Right ventricle myocardium inferior (tissue), 1 donor: ENCODE results near the gene P2RX6. TPM values are rescaled to one million over a fixed set of nuclear protein-coding genes. Genes with fewer than 3 reads are reported as not detected.

Experiments used
- ATAC-seq: fragments of 200-7000 bp; cut with Tn5 transposase; one replicate; pipeline ENCODE4 v1.9.1; 2020; ENCODE audit warnings: mild to moderate bottlenecking, moderate library complexity
- DNase-seq: peaks from one replicate; pipeline ENCODE4 v3.0.0; 2021; ENCODE audit errors: missing footprints
- intact Hi-C: fragments of 100-400 bp; cut with DNase I; formaldehyde crosslinking; loops from one replicate; pipeline ENCODE4 v1.11.0; 2022
- total RNA-seq: library from RNA; stranded (reverse); fragmentation: NEBNext Ultra II Directional; extraction: Animal tissue kit (Norgen Biotek cat#: 25700); gene quantifications from one replicate; pipeline ENCODE4 v1.2.1, GENCODE V29; 2021
- donor health status: DM: no; HTN: yes; CAD: no; lungs with severe emphysema.

P2RX6 gene
- total RNA-seq, 1 donor from 2014 or later, result 2.8 TPM

GRCh38 chr22:20978419-20978818 lies 36.5 kb upstream of the P2RX6 start:
- intact Hi-C loops, result no loop called here

GRCh38 chr22:20979243-20979809 lies 35.6 kb upstream of the P2RX6 start:
- DNase-seq, result no peak
- ATAC-seq, result peak; percentile 17
- intact Hi-C loops, result no loop called here

More at GRCh38 chr22:20978419-20978818, 36.5 kb upstream of the P2RX6 start:
- ATAC-seq, result no peak
- no peak for DNase-seq

- DNase-seq (no peak), ATAC-seq (no peak)
- intact Hi-C loops, result no loop called here
These were observed 35.0 kb upstream of the P2RX6 start for GRCh38 chr22:20979940-20980453.

- intact Hi-C loops, result no loop called here
- DNase-seq (no peak), ATAC-seq (no peak)
These were observed 34.4 kb upstream of the P2RX6 start for GRCh38 chr22:20980523-20980922.

GRCh38 chr22:20980938-20981722 lies 33.8 kb upstream of the P2RX6 start:
- intact Hi-C loops, result no loop called here
- DNase-seq (no peak), ATAC-seq (no peak)

- peak; percentile 94 for ATAC-seq
- intact Hi-C loops, result loop anchor here (1.0 kb wide), 1 partner anchor 19 kb away; no protein-coding TSS in a partner anchor
These were observed 33.0 kb upstream of the P2RX6 start, which contains the start of gene LZTR1 for GRCh38 chr22:20981787-20982562. TSS of gene LZTR1 (plus strand) at chr22:20982297. CDS start at chr22:20982372, 75 bp downstream.

GRCh38 chr22:20982563-20982882 lies 32.4 kb upstream of the P2RX6 start:
- DNase-seq, result no peak
- intact Hi-C loops, result loop anchor here (1.0 kb wide), 1 partner anchor 19 kb away; no protein-coding TSS in a partner anchor
- ATAC-seq, result no peak

More at GRCh38 chr22:20981787-20982562, 33.0 kb upstream of the P2RX6 start, which contains the start of gene LZTR1:
- peak; percentile 94 for DNase-seq

GRCh38 chr22:20983081-20983771 lies 31.7 kb upstream of the P2RX6 start:
- no peak for DNase-seq
- intact Hi-C loops, result no loop called here
- no peak for ATAC-seq

- intact Hi-C loops, result no loop called here
- DNase-seq (no peak), ATAC-seq (no peak)
These were observed 29.2 kb upstream of the P2RX6 start for GRCh38 chr22:20985720-20986119.

- intact Hi-C loops, result no loop called here
- no peak for ATAC-seq
These were observed 28.6 kb upstream of the P2RX6 start for GRCh38 chr22:20986365-20986764.

GRCh38 chr22:20987375-20987774 lies 27.6 kb upstream of the P2RX6 start:
- no peak for DNase-seq
- intact Hi-C loops, result no loop called here
- no peak for ATAC-seq

More at GRCh38 chr22:20986365-20986764, 28.6 kb upstream of the P2RX6 start:
- no peak for DNase-seq

- ATAC-seq (no peak), DNase-seq (no peak)
- intact Hi-C loops, result no loop called here
These were observed 26.2 kb upstream of the P2RX6 start for GRCh38 chr22:20988573-20989322.

GRCh38 chr22:20989323-20990138 lies 25.4 kb upstream of the P2RX6 start:
- DNase-seq (no peak), ATAC-seq (no peak)
- intact Hi-C loops, result no loop called here

- DNase-seq (no peak), ATAC-seq (no peak)
- intact Hi-C loops, result no loop called here
These were observed 24.5 kb upstream of the P2RX6 start for GRCh38 chr22:20990184-20991180.

- DNase-seq (no peak), ATAC-seq (no peak)
- intact Hi-C loops, result no loop called here
These were observed 23.5 kb upstream of the P2RX6 start for GRCh38 chr22:20991252-20992055.
